ENCODE data around the gene PTCSC3. TPM values are rescaled to one million over a fixed set of nuclear protein-coding genes. Genes with fewer than 3 reads are reported as not detected.
A peak's percentile ranks its signal among the peaks of the same experiment; 100 is the strongest.

PTCSC3 gene
- total and polyA plus RNA-seq, 9 of the 15 experiments (the other 6 are each of a cell fraction or from before 2014, with no cell fraction given) = not detected

DNA sequence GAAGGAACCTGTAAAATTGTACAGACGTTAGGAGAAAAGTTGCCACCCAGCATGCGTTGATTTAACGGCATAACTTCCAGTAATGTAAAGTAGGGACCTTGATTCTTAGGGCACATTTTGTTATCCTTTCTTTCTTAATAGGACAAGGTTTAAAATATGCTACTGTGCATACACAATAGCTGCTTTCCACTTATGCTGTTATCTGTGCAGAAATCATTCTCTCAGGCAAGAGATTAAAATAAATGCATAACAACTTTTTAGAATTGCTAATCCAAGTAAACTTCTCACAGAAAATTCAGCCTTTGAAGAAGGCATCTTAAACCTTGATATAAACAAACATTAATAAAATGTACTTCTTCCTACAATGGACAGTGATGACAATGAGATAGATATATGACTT, 16.0 kb upstream of the PTCSC3 start (continued):
- TF ChIP-seq, protein P1, sequence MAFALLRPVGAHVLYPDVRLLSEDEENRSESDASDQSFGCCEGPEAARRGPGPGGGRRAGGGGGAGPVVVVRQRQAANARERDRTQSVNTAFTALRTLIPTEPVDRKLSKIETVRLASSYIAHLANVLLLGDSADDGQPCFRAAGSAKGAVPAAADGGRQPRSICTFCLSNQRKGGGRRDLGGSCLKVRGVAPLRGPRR (CRISPR knock-in tag; IDR thresholded peaks at IDR 0.05) = no peak

DNA sequence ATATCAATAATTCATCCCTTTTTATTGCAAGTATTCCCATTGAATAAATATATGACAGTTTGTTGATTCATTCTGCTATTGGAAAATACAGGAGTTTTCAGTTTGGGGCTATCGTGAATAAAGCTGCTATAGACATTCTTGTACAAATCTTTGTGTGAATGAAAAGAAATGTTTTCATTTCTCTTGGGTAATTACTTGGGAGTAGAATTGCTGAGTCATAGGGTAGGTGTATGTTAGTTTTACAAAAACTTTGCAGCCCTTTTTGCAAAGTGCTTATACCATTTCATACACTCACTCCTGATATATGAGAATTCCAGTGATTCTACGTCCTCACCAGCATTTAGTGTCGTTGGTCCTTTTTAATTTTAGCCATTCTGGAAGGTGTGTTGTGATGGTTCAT, 6.9 kb upstream of the PTCSC3 start:
- H3K27me3 ChIP-seq (ENCODE audit: control insufficient read depth in 2 of 2, insufficient read depth in 2 of 2, low read length in 2 of 2) = peaks cover 0 to 4% of the 10 kb centered on the region in 2 experiments; a peak in 1 of 5 replicates
- H3K9ac ChIP-seq (ENCODE audit: insufficient read depth in 1 of 2, low read depth in 2 of 2, low read length in 2 of 2) = no peak overlapping the region
- no peak overlapping the region for H2AFZ ChIP-seq (ENCODE audit: low read depth, low read length)
- in situ Hi-C loops (cut with MboI) (no loop called here), intact Hi-C loops (cut with micrococcal nuclease) (no loop called here)
- H3K27ac ChIP-seq (ENCODE audit: extremely low read depth, low read depth, low read length) = no peak overlapping the region
- FAIRE-seq (no peak), ATAC-seq (no peak), DNase-seq (ENCODE audit: extremely low read depth in 1 of 4, low spot score in 3 of 4) (no peak)
- CTCF ChIA-PET (ENCODE audit: low intra/inter-chr PET ratio) = no interaction called here
- BruUV-seq (replicated peaks) = no TSS peak
- 0% methylated on average over 3 of the region's 3 CpGs for WGBS (ENCODE audit: insufficient coverage, low coverage, missing lambda C conversion rate)
- POLR2A ChIA-PET = no interaction called here
- no peaks in the 10 kb centered on the region for H3K4me1 ChIP-seq (replicated peaks in 1 of 2; ENCODE audit: control insufficient read depth in 2 of 2, insufficient read depth in 2 of 2, low read length in 2 of 2)
- H3K4me3 ChIP-seq = no peak overlapping the region
- no peaks in the 10 kb centered on the region for H3K9me1 ChIP-seq (ENCODE audit: control insufficient read depth, insufficient read depth, low read length)
- H3K9me3 ChIP-seq (replicated peaks; ENCODE audit: control insufficient read depth, insufficient read depth, low read depth, low read length) = no peaks in the 10 kb centered on the region
- no peaks in the 10 kb centered on the region for H3K79me2 ChIP-seq (ENCODE audit: control insufficient read depth, insufficient read depth, low read length)
- H3K36me3 ChIP-seq (ENCODE audit: control insufficient read depth, insufficient read depth, low read length) = no peaks in the 10 kb centered on the region
- no peaks in the 10 kb centered on the region for H4K20me1 ChIP-seq (replicated peaks; ENCODE audit: control insufficient read depth, insufficient read depth, low read length)
- H3K4me2 ChIP-seq (ENCODE audit: insufficient read depth, low read length) = no peak overlapping the region
- TF ChIP-seq, protein P2, sequence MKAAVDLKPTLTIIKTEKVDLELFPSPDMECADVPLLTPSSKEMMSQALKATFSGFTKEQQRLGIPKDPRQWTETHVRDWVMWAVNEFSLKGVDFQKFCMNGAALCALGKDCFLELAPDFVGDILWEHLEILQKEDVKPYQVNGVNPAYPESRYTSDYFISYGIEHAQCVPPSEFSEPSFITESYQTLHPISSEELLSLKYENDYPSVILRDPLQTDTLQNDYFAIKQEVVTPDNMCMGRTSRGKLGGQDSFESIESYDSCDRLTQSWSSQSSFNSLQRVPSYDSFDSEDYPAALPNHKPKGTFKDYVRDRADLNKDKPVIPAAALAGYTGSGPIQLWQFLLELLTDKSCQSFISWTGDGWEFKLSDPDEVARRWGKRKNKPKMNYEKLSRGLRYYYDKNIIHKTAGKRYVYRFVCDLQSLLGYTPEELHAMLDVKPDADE (conservative IDR thresholded peaks at IDR 0.05; ENCODE audit: control insufficient read depth, low read depth, low read length) = no peak
- TF ChIP-seq, protein P3, sequence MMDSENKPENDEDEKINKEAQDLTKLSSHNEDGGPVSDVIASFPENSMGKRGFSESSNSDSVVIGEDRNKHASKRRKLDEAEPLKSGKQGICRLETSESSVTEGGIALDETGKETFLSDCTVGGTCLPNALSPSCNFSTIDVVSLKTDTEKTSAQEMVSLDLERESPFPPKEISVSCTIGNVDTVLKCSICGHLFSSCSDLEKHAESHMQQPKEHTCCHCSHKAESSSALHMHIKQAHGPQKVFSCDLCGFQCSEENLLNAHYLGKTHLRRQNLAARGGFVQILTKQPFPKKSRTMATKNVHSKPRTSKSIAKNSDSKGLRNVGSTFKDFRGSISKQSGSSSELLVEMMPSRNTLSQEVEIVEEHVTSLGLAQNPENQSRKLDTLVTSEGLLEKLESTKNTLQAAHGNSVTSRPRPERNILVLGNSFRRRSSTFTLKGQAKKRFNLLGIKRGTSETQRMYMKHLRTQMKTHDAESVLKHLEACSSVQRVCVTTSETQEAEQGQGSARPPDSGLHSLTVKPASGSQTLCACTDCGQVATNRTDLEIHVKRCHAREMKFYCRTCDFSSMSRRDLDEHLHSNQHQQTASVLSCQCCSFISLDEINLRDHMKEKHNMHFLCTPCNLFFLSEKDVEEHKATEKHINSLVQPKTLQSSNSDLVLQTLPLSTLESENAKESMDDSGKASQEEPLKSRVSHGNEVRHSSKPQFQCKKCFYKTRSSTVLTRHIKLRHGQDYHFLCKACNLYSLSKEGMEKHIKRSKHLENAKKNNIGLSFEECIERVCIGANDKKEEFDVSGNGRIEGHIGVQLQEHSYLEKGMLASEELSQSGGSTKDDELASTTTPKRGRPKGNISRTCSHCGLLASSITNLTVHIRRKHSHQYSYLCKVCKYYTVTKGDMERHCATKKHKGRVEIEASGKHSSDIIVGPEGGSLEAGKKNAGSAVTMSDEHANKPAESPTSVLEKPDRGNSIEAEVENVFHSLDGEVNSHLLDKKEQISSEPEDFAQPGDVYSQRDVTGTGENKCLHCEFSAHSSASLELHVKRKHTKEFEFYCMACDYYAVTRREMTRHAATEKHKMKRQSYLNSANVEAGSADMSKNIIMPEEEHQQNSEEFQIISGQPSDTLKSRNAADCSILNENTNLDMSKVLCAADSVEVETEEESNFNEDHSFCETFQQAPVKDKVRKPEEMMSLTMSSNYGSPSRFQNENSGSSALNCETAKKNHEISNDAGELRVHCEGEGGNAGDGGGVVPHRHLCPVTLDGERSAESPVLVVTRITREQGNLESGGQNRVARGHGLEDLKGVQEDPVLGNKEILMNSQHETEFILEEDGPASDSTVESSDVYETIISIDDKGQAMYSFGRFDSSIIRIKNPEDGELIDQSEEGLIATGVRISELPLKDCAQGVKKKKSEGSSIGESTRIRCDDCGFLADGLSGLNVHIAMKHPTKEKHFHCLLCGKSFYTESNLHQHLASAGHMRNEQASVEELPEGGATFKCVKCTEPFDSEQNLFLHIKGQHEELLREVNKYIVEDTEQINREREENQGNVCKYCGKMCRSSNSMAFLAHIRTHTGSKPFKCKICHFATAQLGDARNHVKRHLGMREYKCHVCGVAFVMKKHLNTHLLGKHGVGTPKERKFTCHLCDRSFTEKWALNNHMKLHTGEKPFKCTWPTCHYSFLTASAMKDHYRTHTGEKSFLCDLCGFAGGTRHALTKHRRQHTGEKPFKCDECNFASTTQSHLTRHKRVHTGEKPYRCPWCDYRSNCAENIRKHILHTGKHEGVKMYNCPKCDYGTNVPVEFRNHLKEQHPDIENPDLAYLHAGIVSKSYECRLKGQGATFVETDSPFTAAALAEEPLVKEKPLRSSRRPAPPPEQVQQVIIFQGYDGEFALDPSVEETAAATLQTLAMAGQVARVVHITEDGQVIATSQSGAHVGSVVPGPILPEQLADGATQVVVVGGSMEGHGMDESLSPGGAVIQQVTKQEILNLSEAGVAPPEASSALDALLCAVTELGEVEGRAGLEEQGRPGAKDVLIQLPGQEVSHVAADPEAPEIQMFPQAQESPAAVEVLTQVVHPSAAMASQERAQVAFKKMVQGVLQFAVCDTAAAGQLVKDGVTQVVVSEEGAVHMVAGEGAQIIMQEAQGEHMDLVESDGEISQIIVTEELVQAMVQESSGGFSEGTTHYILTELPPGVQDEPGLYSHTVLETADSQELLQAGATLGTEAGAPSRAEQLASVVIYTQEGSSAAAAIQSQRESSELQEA (IDR thresholded peaks at IDR 0.05; ENCODE audit: low read depth) = no peak
- TF ChIP-seq, protein P4, sequence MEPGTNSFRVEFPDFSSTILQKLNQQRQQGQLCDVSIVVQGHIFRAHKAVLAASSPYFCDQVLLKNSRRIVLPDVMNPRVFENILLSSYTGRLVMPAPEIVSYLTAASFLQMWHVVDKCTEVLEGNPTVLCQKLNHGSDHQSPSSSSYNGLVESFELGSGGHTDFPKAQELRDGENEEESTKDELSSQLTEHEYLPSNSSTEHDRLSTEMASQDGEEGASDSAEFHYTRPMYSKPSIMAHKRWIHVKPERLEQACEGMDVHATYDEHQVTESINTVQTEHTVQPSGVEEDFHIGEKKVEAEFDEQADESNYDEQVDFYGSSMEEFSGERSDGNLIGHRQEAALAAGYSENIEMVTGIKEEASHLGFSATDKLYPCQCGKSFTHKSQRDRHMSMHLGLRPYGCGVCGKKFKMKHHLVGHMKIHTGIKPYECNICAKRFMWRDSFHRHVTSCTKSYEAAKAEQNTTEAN (CRISPR knock-in tag; IDR thresholded peaks at IDR 0.05) = no peak
- TF ChIP-seq NFE2L1 (tag; IDR thresholded peaks at IDR 0.05; ENCODE audit: borderline replicate concordance, low read depth) (peak; percentile 58), ZNF174 (CRISPR knock-in tag; IDR thresholded peaks at IDR 0.05) (no peak), ZNF316 (IDR thresholded peaks at IDR 0.05) (peak; percentile 66), CREBBP (IDR thresholded peaks at IDR 0.05; ENCODE audit: low read depth, low read length) (no peak)

Data from K562 (cell line).